ENCODE data around the gene FIS1.

DNA sequence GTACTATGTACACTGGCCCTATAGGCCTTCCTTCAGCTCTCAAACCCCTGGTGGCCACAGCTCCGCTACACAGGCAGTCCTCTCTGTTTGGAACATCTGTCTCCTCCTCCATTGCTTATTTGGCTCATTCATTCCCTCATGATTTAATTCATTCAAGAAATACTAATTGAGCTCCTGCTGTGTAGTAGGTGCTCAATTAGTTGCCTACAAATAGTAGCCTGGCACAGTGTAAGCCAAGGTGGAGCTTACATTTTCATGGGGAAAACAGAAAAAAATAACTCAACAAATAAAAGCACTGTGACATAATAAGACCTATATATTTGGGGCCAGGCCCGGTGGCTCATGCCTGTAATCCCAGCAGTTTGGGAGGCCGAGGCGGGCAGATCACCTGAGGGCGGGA, 3.4 kb upstream of the FIS1 start:
- TF ChIP-seq, protein P1, sequence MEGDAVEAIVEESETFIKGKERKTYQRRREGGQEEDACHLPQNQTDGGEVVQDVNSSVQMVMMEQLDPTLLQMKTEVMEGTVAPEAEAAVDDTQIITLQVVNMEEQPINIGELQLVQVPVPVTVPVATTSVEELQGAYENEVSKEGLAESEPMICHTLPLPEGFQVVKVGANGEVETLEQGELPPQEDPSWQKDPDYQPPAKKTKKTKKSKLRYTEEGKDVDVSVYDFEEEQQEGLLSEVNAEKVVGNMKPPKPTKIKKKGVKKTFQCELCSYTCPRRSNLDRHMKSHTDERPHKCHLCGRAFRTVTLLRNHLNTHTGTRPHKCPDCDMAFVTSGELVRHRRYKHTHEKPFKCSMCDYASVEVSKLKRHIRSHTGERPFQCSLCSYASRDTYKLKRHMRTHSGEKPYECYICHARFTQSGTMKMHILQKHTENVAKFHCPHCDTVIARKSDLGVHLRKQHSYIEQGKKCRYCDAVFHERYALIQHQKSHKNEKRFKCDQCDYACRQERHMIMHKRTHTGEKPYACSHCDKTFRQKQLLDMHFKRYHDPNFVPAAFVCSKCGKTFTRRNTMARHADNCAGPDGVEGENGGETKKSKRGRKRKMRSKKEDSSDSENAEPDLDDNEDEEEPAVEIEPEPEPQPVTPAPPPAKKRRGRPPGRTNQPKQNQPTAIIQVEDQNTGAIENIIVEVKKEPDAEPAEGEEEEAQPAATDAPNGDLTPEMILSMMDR (IDR thresholded peaks at IDR 0.05; ENCODE audit: insufficient read depth, low read depth, low read length), result no peak
- no peak for TF ChIP-seq EZH2 (IDR thresholded peaks at IDR 0.05; ENCODE audit: insufficient read depth, low read length)

Data from astrocyte (in vitro differentiated cells and primary cell).